ENCODE results near the gene ALOX5AP.

ALOX5AP gene

DNA sequence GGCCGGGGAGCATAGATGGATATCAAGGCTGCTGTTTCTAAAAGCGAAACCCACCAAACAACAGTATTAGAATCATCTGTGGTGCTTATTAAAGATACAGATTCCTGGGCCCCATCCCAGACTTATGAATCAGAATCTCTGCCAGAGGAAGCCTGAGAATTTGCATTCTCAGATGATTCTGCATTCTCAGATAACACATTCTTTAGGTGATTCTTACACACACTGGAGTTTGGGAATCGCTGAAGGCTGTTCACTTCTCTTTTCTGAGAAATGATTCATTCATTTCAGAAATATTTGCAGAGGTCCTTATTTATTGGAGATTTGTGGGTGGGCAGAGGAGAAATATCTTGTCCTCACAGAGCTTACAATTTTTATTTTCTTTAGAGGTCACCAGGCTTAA lies 24.4 kb downstream of the ALOX5AP start:
- DNase-seq (ENCODE audit: low read depth in 2 of 2) = no peak

- DNase-seq (ENCODE audit: low read depth in 2 of 2) = no peak
Observed at GRCh38 chr13:30762643-30763042, 27.3 kb downstream of the ALOX5AP start.

DNA sequence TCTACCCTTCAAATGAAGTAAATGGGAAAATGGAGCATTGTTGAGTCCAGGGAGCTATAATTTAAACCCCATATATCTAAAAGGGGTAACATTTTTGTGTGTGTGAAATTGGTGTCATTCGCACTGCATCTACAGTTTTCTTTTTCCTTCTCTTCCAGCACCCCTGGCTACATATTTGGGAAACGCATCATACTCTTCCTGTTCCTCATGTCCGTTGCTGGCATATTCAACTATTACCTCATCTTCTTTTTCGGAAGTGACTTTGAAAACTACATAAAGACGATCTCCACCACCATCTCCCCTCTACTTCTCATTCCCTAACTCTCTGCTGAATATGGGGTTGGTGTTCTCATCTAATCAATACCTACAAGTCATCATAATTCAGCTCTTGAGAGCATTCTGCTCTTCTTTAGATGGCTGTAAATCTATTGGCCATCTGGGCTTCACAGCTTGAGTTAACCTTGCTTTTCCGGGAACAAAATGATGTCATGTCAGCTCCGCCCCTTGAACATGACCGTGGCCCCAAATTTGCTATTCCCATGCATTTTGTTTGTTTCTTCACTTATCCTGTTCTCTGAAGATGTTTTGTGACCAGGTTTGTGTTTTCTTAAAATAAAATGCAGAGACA lies 28.6 kb downstream of the ALOX5AP start:
- DNase-seq (ENCODE audit: low read depth in 2 of 2) = no peak

DNA sequence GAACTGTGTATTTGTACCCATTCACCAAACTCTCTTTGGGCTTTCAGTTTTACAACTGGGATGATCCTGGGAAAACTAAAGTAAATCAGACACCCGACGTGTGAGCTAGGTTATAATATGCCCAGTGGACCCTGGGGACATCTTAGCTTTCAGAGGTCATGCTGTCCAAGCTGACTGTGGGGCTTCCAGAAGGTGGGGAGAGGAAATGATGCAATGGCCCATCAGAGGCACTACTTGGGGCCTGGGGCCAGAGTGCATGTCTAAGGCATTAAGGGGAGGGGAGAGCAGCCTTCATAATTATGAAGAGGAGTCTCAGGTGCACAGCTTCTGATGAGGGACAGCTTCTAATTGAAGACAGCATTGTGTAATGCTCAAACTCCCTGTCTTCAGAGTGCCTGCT lies 30.9 kb downstream of the ALOX5AP start:
- DNase-seq (ENCODE audit: low read depth in 2 of 2) = no peak

GRCh38 chr13:30770929-30771328 lies 35.6 kb downstream of the ALOX5AP start:
- DNase-seq (ENCODE audit: low read depth in 2 of 2) = no peak

- DNase-seq (ENCODE audit: low read depth in 2 of 2) = no peak
Observed at GRCh38 chr13:30773561-30773960, 38.2 kb downstream of the ALOX5AP start.

- no peak for DNase-seq (ENCODE audit: low read depth in 2 of 2)
Observed at GRCh38 chr13:30774214-30774730, 38.9 kb downstream of the ALOX5AP start.

- DNase-seq (ENCODE audit: low read depth in 2 of 2) = no peak
Observed at GRCh38 chr13:30776661-30777060, 41.3 kb downstream of the ALOX5AP start.

GRCh38 chr13:30779016-30779415 lies 43.7 kb downstream of the ALOX5AP start:
- no peak for DNase-seq (ENCODE audit: low read depth in 2 of 2)

- no peak for DNase-seq (ENCODE audit: low read depth in 2 of 2)
Observed at GRCh38 chr13:30779608-30780007, 44.3 kb downstream of the ALOX5AP start.

GRCh38 chr13:30780338-30780981 lies 45.1 kb downstream of the ALOX5AP start:
- no peak for DNase-seq (ENCODE audit: low read depth in 2 of 2)

- DNase-seq (ENCODE audit: low read depth in 2 of 2) = no peak
Observed at GRCh38 chr13:30785191-30785850, 50.0 kb downstream of the ALOX5AP start.

DNA sequence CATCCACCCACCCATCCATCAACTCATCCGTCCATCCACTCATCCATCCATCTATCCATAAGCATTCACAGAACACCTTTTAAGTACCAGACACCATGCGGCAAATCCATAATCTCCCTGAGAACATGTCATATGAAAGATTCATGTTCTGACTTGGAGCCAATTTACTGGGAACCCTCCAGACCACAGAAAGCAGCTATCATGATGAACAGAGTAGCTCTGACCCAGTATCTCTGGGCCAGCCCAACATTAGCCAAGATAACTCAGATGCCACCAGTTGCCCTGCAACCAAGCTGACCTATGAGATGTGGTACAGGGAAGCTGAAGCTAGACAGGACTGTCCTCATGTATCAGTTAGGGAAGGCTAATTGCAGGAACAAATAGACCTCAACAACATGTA lies 51.3 kb downstream of the ALOX5AP start:
- no peak for DNase-seq (ENCODE audit: low read depth in 2 of 2)

DNA sequence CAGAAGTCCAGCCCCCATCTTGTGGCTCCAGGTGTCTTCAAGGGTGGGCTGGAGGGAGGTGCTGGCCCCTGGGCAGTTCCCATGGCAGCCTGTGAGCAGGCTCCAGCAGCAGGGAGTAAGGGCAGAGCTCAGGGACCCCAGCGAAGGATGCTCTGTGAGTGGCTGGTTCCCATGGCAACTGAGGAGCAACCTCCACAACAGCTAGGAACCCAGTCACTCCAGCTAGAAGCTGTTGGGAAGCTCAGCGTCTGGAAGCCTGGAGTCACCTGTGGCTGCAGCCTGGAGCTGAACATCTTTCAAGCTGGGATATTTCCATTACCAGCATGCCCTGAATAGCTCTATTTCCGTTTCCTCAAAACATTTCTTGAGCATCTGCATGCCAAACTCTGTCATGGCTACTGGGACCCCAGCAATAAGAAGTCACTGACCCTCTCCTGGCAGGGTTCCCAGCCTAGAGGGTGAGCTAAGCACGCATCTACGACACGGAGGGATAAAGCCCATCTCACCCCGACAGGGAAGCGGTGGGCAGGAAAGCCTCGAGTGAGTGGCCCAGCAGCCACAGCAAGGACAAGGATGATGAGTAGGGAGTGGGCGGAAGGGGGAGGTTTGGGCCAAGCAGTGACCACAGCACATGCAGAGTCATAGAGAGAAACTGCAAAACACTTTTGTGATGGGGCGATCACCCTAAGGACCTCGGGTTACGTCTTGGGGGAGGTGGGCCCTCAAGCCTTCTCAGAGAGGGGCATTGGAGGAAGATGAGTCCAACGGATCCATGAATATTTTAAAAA lies 52.6 kb downstream of the ALOX5AP start:
- DNase-seq (ENCODE audit: low read depth in 2 of 2) = no peak

DNA sequence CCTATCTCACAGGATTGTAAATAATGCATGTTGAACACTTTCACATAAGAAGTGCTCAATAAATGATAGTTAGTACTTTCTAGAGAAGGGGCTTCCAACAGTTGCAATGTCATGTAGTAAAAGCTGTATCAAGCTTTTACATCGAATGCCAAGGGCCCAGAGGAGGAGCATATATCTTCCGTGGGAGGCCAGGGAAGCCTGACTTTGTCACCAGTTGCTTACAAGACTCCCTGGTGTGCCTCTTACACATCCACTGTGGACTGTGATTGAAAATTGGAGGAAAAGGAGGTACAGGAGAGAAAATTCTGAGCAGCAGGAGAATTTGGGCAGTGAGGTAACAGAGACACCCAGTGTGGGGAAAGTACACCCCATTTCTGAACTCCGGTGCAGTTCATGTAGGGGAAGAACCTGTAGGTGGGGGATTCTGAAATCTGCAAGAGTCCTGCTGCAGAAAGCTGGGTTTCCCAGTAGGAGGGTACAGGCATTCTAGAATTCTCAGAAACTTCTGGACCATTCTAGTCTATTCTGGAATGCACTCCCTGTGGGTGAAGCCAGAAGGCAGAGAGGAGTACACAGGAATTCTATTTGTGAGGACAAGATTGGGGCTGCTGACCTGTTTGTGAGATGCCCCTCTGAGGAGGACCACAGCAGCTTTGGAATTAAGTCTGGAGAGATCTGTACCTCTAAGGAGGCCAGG lies 54.0 kb downstream of the ALOX5AP start:
- DNase-seq (ENCODE audit: low read depth in 2 of 2) = no peak

GRCh38 chr13:30790592-30790991 lies 55.2 kb downstream of the ALOX5AP start:
- DNase-seq (ENCODE audit: low read depth in 2 of 2) = no peak

GRCh38 chr13:30791354-30792001 lies 56.1 kb downstream of the ALOX5AP start:
- no peak for DNase-seq (ENCODE audit: low read depth in 2 of 2)

GRCh38 chr13:30792285-30793000 lies 57.1 kb downstream of the ALOX5AP start:
- no peak for DNase-seq (ENCODE audit: low read depth in 2 of 2)

- no peak for DNase-seq (ENCODE audit: low read depth in 2 of 2)
Observed at GRCh38 chr13:30796132-30796572, 60.8 kb downstream of the ALOX5AP start.
